NOMO-1 (cell line): Measurements from ENCODE around the gene FZD4.
"Not testable (repeated sequence)": the region's sequence is repeated elsewhere in the genome, so short reads cannot be mapped to it uniquely, and the experiment has no call there.

Experiments
- DNase-seq, 2 experiments: peaks; one replicate each; lab custom pipeline; 2025; ENCODE audit not compliant: unreplicated experiment in 2 of 2; lab: John Stamatoyannopoulos, UW

FZD4 gene

DNA sequence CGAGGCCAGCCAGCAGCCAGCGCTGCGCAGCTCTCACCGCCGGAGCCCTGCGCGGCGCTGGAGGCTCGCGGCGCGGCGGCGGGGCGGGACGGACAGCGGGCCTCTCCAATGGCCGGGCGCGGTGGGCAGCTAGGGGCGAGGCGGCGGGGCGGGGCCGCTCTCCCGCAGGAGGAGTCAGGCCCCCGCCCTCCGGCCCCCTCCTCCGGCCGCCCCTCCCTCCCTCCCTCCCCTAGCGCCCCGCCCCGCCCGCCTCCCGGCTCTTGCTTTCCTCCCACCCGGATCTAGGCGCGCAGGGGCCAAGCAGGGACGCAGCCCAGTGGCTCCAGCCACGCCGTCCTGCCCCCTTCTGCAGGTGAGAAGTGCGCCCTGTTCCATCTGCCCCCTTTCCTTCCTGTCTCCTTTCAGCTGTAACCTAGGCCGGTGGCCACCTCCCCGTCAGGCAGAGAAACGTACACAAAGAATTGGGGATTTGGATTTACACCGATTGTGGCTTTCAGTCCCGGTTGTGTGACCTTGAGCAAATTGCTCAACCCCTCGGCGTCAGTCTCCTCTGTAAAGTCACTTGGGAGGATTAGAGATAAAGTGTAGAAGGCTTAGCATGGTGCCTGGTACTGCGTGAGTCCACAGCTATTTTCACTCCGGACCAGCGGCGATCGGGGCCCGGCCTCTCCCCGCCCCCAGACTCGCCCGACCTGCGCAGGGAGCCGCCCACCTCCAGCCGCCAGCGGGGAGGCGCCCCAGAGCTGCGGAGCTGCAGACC lies at the start of gene FZD4:
Gene FZD4, minus strand, starts transcription at position 35 of the 760 bp plus-strand sequence. CDS start 310 bp downstream, outside the sequence.
- DNase-seq = peak; percentile 68 to 80

DNA sequence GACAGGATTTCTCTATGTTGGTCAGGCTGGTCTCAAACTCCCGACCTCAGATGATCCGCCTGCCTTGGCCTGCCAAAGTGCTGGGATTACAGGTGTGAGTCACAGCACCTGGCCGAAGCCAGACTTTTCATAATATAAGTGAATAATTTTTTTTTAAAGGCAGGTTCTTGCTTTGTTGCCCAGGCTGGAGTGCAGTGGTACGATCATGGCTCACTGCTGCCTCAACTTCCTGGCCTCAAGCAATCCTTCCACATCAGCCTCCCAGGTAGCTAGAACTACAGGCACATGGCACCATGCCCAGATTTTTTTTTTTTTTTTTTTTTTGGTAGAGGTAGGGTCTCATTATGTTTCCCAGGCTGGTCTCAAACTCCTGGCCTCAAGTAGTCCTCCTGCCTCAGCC lies 49.1 kb upstream of the FZD4 start:
- not testable (repeated sequence) for DNase-seq

DNA sequence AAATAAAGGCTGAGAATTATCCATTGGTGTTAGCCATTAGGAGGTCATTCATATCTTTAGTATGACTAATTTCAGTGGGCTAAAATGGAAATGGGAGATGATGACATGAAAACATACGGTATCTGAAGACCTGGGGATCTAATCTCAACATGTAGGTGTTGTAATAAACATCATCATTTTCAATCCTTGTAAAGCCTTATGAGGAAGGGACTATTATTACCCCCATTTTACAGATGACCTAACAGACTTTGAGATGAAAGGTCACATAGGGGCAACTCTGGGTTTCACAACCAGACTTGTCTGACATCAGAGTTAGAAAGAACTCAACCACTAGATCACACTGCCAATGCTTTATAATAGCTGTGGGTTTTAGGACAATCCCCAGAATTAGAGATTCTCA lies 47.7 kb upstream of the FZD4 start:
- DNase-seq = no peak

DNA sequence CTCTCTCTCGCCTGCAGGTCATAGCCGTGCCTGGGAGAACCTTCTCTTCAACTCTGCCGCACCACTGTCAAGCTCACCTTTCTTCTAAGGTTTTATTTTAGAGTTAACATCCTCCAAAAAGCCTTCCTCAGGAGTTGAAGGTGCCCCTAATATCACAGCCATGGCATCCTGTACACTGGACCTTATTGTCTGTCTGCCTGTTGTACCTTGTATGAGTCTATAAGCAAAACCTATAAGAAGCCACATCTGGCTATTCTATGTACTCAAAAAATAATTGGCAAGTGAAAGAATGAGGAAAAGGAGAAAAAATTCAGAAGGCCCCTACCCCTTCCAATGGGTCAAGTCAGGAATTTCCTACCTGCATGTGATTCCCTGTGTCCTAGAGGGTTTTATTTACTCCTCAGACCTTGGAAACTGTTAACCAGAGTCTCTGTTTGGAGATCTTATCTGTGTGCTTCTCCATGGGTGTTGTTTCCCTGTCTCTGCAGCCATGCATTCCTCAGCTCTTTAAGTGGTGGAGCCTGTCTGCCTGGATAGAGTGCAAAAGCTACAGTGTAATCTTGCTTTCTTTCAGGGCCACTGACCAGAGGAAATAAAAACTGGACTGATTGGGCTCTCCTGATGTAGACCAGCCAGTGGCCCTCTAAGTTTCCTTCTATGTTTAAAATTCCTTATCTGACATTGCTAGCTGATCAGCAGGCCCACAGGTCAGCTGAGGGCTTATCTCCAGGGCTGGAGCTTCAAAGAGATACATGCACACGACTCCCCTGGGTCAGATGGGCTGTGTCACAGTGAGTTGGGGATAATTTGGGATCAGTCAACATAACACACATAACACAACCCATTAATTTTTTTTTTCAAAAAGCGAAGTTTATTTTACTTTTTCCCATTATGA lies 44.9 kb upstream of the FZD4 start:
- DNase-seq = no peak

DNA sequence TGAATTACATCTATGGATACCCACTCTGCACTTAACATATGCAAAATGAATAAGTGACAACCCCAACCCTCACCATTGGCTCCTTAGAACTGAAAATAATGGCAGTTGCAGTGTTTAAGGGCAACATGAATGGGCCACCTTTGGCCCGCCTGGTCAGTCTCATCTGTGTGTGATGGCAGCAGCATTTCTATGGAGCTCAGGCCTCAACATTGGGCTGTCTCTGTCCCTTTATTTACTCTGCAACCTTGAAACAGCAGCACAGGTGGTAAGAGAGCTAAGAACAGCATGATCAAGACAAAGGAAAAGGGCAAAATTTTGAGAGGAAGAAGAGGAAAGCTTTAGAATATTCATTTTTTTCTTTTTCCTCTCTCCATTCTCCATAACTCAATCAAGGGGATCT lies 44.2 kb upstream of the FZD4 start:
- no peak for DNase-seq

DNA sequence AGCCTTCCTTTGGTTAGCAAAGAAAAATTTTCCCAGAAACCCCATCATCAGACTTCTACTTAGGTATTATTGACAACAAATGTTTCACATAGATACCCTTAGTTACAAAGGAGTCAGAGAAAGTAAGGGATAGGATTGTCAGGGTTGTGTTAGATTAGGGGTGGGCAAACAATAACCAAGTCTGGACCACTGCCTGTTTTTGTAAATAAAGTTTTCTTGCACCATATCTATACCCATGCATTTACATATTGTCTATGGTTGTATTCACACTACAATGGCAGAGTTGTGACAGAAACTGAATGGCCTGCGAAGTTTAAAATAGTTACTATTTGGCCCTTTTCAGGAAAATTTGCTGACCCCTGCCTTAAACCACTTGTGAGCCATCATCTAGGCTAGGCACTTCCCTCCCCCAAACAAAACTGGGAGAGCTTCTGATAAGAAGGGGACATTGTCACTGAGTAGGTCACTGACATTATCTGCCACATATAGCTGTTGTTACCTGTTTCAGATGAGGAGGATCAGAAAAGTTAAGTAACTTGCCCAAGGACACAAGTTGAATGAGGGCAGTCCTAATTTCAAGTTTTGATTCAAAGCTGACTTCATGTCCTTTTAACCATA lies 41.9 kb upstream of the FZD4 start:
- DNase-seq = no peak

DNA sequence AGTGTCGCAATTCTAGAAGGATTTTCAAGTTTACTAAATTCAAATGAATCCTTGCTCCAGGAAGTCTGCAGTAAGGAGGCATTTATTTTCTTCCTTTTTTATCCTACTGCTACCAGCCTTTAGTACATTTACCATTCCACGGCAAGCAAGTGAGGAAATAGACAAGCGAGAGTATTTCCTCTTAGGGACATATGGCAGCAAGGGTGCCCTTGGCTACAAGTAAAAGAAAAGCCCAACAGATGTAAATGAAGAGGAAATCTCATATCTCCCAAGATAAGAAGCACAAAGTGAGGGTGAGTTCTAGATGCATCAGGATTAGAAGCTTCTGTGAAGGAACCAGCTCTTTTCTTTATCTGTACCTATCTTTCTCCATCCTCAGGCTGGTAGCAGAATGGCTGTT lies 37.8 kb upstream of the FZD4 start:
- no peak for DNase-seq

DNA sequence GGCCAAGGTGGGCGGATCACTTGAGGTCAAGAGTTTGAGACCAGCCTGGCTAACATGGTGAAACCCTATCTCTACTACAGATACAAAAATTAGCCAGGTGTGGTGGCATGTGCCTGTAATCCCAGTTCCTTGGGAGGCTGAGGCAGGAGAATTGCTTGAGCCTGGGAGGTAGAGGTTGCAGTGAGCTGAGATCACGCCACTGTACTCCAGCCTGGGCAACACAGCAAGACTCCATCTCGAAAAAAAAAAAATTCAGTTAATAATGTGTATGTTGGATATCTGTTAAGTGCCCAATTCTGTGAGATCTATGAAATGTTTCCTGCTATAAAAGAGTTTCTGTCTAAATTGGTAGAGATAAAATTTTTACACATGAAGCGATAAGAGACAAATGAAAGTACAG lies 37.1 kb upstream of the FZD4 start:
- DNase-seq = not testable (repeated sequence)

DNA sequence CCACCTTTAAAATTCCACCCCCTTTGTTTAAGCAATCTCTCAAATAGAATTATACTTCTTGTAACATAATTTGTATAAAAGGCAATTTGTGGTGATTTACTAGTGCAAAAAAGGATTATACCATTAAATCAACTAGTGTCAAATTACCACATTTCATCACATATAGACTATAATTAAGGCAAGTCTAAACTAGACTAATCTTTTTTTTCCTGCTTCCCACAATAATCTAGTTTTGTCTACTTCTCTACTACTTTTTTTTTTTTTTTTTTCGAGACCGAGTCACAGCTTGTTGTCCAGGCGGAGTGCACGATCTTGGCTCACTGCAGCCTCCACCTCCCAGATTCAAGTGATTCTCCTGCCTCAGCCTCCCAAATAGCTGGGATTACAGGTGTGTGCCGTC lies 36.1 kb upstream of the FZD4 start:
- no peak for DNase-seq

DNA sequence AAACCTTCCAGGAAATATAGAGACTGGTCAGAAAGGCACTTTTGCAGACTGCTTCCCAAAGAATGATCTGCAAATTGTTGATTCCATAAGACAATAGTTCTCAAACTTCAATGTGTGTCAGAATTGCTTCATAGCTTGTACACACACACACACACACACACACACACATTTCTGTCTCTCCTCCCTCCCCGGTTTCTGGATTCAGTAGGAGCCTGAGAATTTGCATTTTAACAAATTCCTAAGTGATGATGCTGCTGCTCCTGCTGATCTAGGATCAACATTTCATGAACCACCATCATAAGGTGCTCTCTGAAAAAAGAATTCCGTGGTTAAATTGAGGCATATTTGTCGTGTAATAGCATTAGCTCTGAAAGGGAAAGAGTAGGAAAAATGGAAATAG lies 35.3 kb upstream of the FZD4 start:
- no peak for DNase-seq

DNA sequence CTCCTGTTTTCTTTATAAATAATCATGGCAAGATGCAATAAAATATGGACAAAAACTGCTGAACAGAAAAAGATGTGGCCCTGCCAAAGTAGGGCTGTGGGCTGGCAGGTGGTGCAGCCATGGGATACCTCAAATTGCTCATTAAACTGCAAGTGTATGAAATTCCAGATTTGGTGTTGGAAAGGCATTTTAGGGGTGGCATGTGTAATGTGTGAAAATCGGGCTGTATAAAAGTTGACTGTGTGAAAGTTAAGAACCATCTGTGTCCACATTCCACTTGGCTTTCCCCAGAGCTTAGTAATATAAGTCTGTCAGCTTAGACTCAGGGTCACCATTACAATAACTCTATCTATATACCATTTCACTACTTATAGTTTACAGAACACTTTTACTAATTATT lies 34.8 kb upstream of the FZD4 start:
- DNase-seq = no peak

DNA sequence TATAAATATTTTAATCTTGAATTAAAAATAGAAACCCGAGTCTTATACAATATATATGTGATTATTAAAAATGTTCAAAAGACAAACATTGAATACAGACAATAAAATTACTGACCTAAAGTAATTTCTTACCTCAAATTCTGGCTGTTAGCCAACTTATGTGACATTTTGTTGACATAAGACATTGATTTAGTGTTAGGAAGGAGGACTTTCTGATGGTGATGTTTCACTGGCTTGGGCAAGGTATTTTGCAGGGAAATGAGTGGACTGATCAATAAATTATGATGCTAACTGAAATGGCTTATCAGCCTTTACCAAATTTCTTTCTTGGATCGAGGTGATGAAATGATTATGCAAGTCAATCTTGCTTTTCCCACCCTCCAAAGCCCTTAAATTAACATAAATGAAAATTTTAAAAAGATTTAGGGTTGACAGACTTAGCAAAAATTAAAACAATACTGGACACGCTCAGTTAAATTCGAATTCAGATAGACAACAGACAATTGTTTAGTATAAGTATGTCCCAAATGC lies 33.2 kb upstream of the FZD4 start:
- no peak for DNase-seq

DNA sequence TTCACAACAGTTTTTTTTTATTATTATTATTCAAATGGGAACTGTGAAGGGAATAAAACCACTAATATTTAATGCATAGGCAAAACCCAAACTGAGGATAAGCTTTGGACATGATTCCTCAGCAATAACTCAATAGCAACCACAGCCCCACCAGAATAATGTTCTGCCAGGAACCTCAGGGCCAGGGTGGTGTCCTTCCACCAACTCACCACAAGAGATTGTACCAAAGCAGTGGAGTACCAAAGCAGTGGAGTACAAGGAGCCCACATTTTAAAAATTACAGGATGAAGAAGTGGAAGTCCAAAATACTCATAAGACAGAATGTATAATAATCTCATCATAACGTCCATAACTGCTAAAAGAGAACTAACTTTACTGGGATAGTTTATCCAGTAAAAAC lies 32.5 kb upstream of the FZD4 start:
- no peak for DNase-seq

DNA sequence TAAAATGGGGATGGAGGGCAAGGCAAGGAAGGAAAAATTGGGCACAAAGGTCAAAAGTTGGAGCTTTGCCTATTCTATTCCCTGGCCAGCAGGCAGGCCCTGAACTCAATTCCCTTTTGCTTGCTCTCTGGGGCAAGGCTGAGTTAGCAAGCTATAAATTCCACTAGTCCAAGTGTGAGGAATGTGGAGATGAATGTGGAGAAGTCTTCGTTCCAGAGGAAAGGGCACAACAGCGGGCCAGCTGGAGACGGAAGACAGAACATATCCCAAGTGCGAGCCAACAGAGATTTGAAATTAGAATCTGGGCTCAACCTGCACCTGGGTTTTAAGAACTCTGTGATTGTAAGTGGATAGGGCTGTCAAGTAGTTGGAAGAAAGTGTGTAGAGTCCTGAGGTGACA lies 29.5 kb upstream of the FZD4 start:
- no peak for DNase-seq

DNA sequence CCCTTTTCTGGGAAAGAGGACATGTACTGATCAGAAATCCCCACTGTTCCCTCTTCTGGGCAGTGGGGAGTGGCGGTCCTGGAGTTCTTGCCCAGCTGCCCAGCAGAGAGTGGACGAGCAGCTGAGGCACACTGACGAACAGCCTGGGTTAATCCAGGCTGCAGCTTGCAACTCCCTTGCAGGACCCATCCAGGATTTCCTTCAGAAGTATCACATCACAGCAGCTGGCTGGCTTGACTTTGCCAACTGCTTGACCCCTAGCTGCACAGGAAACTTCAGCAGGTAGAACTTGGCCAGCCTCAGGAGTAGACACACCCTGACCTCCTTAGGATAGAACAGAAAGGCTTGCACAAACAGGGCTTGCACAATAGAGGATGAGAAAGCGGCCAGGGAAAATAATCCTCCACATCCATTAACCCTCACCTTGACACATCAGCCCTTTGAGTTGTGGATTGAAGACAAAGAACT lies 27.9 kb upstream of the FZD4 start:
- no peak for DNase-seq

DNA sequence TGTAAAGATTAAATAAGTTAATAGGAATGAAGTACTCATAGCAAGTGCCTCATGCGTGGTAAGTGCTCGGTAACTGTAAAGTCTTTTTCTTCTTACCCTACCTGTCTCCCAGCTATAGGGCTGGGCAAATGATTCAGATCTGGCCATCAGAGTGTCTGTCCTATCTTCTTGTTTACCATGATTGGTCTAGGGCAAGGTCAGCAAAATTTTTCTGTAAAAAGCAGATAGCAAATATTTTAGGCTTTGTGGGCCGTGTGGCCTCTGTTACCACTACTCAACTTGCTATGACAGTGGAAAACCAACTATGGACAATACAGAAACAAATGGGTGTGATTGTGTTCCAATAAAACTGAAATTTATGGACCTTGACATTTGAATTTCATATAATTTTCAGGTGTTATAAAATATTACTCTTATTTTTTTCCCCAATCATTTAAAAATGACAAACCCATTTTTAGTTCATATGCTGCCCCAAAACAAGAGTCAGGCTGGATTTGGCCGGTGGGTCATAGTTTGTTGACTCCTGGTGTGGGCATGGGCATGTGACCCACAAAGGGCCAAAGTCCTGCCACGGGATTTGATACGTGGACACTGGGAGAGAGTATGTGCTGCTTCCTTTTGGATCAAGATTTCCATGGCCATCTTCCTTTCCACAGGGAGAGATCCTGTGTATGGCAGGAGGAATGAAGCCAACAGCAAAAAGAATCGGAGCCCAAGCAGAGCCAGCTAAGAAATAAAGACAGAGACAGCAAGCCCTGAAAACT lies 26.8 kb upstream of the FZD4 start:
- DNase-seq = no peak

DNA sequence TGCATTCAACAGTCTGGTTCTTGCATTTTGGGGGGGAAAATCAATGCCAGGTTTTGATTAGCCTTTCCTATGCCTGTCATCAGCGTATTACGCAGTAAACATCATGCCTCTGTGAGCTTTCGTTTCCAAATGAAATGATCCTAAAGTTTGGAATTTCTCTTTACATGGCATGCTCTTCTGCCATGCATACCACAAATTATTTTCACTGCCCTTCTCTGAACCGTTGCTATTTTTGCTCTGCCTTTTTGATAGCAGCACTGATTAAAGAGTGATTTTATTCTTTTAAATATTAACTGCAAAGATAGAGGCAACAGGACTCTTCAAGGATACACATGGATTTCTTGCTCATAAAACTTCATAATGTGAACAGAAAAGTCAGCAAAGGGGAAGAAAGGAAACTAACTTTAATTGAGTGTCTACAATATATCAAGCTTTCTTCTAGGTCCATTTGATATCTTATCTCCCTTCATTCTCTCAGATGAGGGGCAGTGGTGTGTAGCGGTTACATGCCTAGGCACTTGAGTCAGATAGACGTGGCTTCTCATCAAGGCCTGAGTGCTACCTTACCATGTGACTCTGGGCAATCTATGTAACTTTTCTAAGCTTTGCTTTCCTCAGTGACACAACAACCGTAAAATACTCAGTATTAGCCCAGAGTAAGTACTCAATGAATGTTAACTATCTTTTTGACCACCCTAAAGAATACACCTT lies 25.0 kb upstream of the FZD4 start:
- DNase-seq = no peak

DNA sequence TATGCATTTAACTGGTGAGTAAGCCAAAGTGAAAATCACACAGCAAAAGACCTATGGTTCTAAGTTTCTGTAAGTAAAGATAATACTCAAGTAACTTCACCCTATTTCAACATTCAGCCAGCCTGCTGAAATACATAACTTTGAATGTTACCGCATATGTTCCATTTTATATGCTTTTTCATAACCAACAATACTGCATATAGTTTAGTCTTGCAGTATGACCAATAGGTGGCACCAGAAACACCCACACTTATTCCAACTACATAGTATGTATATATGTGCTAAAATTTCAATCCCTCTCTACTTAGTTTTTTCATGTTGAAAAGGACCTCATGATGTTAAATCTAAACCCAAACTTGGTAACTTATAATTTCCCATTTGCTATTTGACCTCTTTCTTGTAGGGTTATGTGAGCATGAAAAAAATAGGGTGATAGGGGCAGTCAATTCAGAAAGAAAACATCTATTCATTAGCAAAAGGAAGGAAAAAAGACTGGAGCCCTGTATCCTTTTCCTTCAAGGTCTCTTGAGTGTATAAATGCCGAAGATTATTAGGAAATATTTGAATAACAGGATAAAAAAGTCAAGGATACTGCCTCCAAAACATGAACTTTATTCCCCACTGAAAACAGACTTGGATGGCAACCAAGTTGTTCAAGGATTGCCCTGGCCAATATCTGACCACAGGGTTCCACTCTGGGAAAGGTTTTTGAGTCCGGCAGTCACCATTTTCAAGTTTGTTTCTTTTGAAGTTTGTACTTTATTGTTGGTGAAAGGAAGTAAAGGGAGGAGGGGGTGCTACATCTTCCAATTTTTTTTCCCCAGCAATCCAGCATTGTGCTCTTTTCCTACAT lies 23.8 kb upstream of the FZD4 start:
- DNase-seq = peak in 1 of 2 experiments; percentile 46

DNA sequence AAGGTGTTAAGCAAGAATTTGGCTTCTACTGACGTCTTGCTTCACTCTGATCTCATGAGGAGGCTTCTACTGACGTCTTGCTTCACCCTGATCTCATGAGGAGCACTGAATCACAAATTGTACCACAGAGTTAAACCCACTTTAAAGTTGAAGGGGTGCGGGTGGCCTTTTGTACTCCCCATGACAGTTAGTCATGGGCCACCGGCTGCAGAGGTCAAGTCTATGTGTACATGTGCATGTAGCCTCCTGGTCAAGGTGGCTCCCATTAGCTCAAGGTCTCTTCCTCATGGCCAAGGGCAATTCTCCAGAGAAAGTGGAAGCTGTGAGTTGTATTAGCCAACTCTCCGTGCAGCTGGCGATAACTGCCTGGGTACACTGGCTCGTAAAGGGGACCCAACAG lies 23.1 kb upstream of the FZD4 start:
- DNase-seq = peak in 1 of 2 experiments; percentile 26
